H1 (cell line): ENCODE data around the gene KRTAP10-8. TPM values are rescaled to one million over a fixed set of nuclear protein-coding genes. Genes with fewer than 3 reads are reported as not detected.

Experiments
- CBX5 ChIP-seq: fragments of 300-800, 300-1000 bp; sonication (generic); IDR thresholded peaks from 2 replicates; pipeline ENCODE4 v1.7.1; 2016; ENCODE audit warnings: antibody characterized with exemption, low read length, low read depth
- RNF2 ChIP-seq: fragments of 200-900, 300-1000 bp; sonication (generic); IDR thresholded peaks from 2 replicates; pipeline ENCODE4 v1.7.1; 2016; ENCODE audit warnings: borderline replicate concordance, low read depth, mild to moderate bottlenecking, antibody characterized with exemption, low read length; ENCODE audit not compliant: poor library complexity, severe bottlenecking; ENCODE audit errors: missing control alignments
- SUZ12 ChIP-seq: fragments of 200-600 bp; sonication (generic); IDR thresholded peaks from 2 replicates; pipeline ENCODE4 v1.6.1; 2012; ENCODE audit warnings: mild to moderate bottlenecking, inconsistent platforms, low read length, moderate library complexity, mixed read lengths
- polyA plus RNA-seq, 7 experiments: library from polyadenylated mRNA; depleted of rRNA in 3 of 7; stranded (reverse) in 5 of 7; unstranded in 2 of 7; fragments of >200 nt in 5 of 7; fragments of 200-250 nt in 2 of 7; gene quantifications; 1 replicate in 5 of 7; 2 replicates in 1 of 7; 4 replicates in 1 of 7; pipeline versions ENCODE4 v1.2.1 to v1.2.3, GENCODE V29; 2011 to 2013; ENCODE audit warnings: missing spikeins in 2 of 7, mixed read lengths in 2 of 7
- total RNA-seq: library from RNA; stranded (reverse); fragmentation: NEBNext Ultra II Directional; extraction: Animal tissue kit (Norgen Biotek cat#: 25700); gene quantifications from 2 replicates; pipeline ENCODE4 v1.2.1, GENCODE V29; 2021
- TF ChIP-seq, protein P1 (sequence below): fragments of 300-600 bp; sonication (generic); IDR thresholded peaks from 2 replicates; pipeline ENCODE4 v1.7.1; 2012; ENCODE audit warnings: low read length, moderate library complexity, mild to moderate bottlenecking, inconsistent platforms; ENCODE audit not compliant: insufficient replicate concordance

KRTAP10-8 gene
- total and polyA plus RNA-seq, 2 of the 8 experiments (the other 6 are each of a cell fraction or from before 2014, with no cell fraction given) = not detected

DNA sequence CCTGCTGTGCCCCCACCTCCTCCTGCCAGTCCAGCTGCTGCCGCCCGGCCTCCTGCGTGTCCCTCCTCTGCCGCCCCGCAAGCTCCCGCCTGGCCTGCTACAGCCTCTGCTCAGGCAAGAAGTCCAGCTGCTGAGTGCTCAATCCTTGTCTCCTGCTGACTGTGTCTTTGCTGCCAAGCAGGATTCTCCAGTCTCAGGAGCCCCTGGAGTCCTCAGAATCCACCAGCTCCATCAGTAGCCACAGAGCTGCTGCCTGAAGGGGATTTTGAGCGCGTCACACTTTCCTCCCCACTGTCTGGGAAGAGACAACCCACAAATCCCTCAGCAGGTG lies 35.3 kb downstream of the KRTAP10-8 start (continued):
- TF ChIP-seq, protein P1, sequence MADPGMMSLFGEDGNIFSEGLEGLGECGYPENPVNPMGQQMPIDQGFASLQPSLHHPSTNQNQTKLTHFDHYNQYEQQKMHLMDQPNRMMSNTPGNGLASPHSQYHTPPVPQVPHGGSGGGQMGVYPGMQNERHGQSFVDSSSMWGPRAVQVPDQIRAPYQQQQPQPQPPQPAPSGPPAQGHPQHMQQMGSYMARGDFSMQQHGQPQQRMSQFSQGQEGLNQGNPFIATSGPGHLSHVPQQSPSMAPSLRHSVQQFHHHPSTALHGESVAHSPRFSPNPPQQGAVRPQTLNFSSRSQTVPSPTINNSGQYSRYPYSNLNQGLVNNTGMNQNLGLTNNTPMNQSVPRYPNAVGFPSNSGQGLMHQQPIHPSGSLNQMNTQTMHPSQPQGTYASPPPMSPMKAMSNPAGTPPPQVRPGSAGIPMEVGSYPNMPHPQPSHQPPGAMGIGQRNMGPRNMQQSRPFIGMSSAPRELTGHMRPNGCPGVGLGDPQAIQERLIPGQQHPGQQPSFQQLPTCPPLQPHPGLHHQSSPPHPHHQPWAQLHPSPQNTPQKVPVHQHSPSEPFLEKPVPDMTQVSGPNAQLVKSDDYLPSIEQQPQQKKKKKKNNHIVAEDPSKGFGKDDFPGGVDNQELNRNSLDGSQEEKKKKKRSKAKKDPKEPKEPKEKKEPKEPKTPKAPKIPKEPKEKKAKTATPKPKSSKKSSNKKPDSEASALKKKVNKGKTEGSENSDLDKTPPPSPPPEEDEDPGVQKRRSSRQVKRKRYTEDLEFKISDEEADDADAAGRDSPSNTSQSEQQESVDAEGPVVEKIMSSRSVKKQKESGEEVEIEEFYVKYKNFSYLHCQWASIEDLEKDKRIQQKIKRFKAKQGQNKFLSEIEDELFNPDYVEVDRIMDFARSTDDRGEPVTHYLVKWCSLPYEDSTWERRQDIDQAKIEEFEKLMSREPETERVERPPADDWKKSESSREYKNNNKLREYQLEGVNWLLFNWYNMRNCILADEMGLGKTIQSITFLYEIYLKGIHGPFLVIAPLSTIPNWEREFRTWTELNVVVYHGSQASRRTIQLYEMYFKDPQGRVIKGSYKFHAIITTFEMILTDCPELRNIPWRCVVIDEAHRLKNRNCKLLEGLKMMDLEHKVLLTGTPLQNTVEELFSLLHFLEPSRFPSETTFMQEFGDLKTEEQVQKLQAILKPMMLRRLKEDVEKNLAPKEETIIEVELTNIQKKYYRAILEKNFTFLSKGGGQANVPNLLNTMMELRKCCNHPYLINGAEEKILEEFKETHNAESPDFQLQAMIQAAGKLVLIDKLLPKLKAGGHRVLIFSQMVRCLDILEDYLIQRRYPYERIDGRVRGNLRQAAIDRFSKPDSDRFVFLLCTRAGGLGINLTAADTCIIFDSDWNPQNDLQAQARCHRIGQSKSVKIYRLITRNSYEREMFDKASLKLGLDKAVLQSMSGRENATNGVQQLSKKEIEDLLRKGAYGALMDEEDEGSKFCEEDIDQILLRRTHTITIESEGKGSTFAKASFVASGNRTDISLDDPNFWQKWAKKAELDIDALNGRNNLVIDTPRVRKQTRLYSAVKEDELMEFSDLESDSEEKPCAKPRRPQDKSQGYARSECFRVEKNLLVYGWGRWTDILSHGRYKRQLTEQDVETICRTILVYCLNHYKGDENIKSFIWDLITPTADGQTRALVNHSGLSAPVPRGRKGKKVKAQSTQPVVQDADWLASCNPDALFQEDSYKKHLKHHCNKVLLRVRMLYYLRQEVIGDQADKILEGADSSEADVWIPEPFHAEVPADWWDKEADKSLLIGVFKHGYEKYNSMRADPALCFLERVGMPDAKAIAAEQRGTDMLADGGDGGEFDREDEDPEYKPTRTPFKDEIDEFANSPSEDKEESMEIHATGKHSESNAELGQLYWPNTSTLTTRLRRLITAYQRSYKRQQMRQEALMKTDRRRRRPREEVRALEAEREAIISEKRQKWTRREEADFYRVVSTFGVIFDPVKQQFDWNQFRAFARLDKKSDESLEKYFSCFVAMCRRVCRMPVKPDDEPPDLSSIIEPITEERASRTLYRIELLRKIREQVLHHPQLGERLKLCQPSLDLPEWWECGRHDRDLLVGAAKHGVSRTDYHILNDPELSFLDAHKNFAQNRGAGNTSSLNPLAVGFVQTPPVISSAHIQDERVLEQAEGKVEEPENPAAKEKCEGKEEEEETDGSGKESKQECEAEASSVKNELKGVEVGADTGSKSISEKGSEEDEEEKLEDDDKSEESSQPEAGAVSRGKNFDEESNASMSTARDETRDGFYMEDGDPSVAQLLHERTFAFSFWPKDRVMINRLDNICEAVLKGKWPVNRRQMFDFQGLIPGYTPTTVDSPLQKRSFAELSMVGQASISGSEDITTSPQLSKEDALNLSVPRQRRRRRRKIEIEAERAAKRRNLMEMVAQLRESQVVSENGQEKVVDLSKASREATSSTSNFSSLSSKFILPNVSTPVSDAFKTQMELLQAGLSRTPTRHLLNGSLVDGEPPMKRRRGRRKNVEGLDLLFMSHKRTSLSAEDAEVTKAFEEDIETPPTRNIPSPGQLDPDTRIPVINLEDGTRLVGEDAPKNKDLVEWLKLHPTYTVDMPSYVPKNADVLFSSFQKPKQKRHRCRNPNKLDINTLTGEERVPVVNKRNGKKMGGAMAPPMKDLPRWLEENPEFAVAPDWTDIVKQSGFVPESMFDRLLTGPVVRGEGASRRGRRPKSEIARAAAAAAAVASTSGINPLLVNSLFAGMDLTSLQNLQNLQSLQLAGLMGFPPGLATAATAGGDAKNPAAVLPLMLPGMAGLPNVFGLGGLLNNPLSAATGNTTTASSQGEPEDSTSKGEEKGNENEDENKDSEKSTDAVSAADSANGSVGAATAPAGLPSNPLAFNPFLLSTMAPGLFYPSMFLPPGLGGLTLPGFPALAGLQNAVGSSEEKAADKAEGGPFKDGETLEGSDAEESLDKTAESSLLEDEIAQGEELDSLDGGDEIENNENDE = no peak
- TF ChIP-seq CBX5 = no peak
- TF ChIP-seq RNF2 = no peak
- TF ChIP-seq SUZ12 = no peak
